HUES48 (cell line): ENCODE measurements around the gene WWTR1.

Experiments used
- H3K27ac ChIP-seq: one replicate; pipeline ENCODE4 v1.7.0; 2013; ENCODE audit warnings: low read depth, low read length, inconsistent platforms
- H3K27me3 ChIP-seq: 2 replicates; pipeline ENCODE4 v1.6.1; 2013; ENCODE audit warnings: mild to moderate bottlenecking, low read length; ENCODE audit not compliant: control insufficient read depth, insufficient read depth
- H3K36me3 ChIP-seq: 2 replicates; pipeline ENCODE4 v1.6.1; 2013; ENCODE audit warnings: low read length; ENCODE audit not compliant: control insufficient read depth, insufficient read depth
- H3K4me1 ChIP-seq: 2 replicates; pipeline ENCODE4 v1.6.1; 2013; ENCODE audit warnings: mild to moderate bottlenecking, low read length; ENCODE audit not compliant: control insufficient read depth, insufficient read depth
- H3K4me3 ChIP-seq: 2 replicates; pipeline ENCODE4 v1.5.1; 2013; ENCODE audit warnings: mild to moderate bottlenecking, low read depth, low read length
- H3K9ac ChIP-seq: 2 replicates; pipeline ENCODE4 v1.6.1; 2013; ENCODE audit warnings: mild to moderate bottlenecking, low read depth, low read length, moderate library complexity
- H3K9me3 ChIP-seq: 2 replicates; pipeline ENCODE4 v1.6.1; 2013; ENCODE audit warnings: low read length; ENCODE audit not compliant: control insufficient read depth, insufficient read depth

WWTR1 gene

GRCh38 chr3:149608987-149609386, 48.8 kb downstream of the WWTR1 start:
- H3K27me3 ChIP-seq, result no peaks in the 10 kb centered on the region
- no peak overlapping the region for H3K4me3 ChIP-seq
- no peak overlapping the region for H3K27ac ChIP-seq
- H3K4me1 ChIP-seq, result peaks cover 33% of the 10 kb centered on the region
- H3K9me3 ChIP-seq, result no peaks in the 10 kb centered on the region
- no peak overlapping the region for H3K9ac ChIP-seq
- no peaks in the 10 kb centered on the region for H3K36me3 ChIP-seq

- no peaks in the 10 kb centered on the region for H3K36me3 ChIP-seq
- peaks cover 42% of the 10 kb centered on the region for H3K4me1 ChIP-seq
- H3K9ac ChIP-seq, result no peak overlapping the region
- no peaks in the 10 kb centered on the region for H3K27me3 ChIP-seq
- no peak overlapping the region for H3K27ac ChIP-seq
- no peaks in the 10 kb centered on the region for H3K9me3 ChIP-seq
- H3K4me3 ChIP-seq, result no peak overlapping the region
These were observed 51.9 kb downstream of the WWTR1 start for GRCh38 chr3:149605902-149606301.

- Histone ChIP-seq H3K27ac (peak overlapping the region; percentile 21), H3K4me1 (peaks cover 36% of the 10 kb centered on the region), H3K9ac (no peak overlapping the region), H3K9me3 (no peaks in the 10 kb centered on the region), H3K27me3 (no peaks in the 10 kb centered on the region), H3K36me3 (no peaks in the 10 kb centered on the region), H3K4me3 (no peak overlapping the region)
These were observed 53.5 kb downstream of the WWTR1 start for GRCh38 chr3:149604125-149604875.

GRCh38 chr3:149603126-149604074, 54.4 kb downstream of the WWTR1 start:
- H3K27ac ChIP-seq, result peak overlapping the region; percentile 21
- no peak overlapping the region for H3K9ac ChIP-seq
- H3K4me1 ChIP-seq, result peaks cover 36% of the 10 kb centered on the region
- H3K4me3 ChIP-seq, result no peak overlapping the region
- no peaks in the 10 kb centered on the region for H3K9me3 ChIP-seq
- no peaks in the 10 kb centered on the region for H3K36me3 ChIP-seq
- H3K27me3 ChIP-seq, result no peaks in the 10 kb centered on the region

- Histone ChIP-seq H3K27ac (no peak overlapping the region), H3K36me3 (no peaks in the 10 kb centered on the region), H3K4me1 (peaks cover 23% of the 10 kb centered on the region), H3K9me3 (no peaks in the 10 kb centered on the region), H3K9ac (no peak overlapping the region), H3K4me3 (no peak overlapping the region), H3K27me3 (no peaks in the 10 kb centered on the region)
These were observed 57.2 kb downstream of the WWTR1 start for GRCh38 chr3:149600634-149601033.

- no peaks in the 10 kb centered on the region for H3K9me3 ChIP-seq
- H3K9ac ChIP-seq, result no peak overlapping the region
- H3K27ac ChIP-seq, result no peak overlapping the region
- no peaks in the 10 kb centered on the region for H3K27me3 ChIP-seq
- no peak overlapping the region for H3K4me3 ChIP-seq
- no peaks in the 10 kb centered on the region for H3K36me3 ChIP-seq
- H3K4me1 ChIP-seq, result peaks cover 16% of the 10 kb centered on the region
These were observed 58.6 kb downstream of the WWTR1 start for GRCh38 chr3:149599236-149599635.

- H3K9me3 ChIP-seq, result no peaks in the 10 kb centered on the region
- no peaks in the 10 kb centered on the region for H3K36me3 ChIP-seq
- H3K9ac ChIP-seq, result no peak overlapping the region
- H3K27me3 ChIP-seq, result no peaks in the 10 kb centered on the region
- peaks cover 20% of the 10 kb centered on the region for H3K4me1 ChIP-seq
- no peak overlapping the region for H3K27ac ChIP-seq
- H3K4me3 ChIP-seq, result no peak overlapping the region
These were observed 61.6 kb downstream of the WWTR1 start for GRCh38 chr3:149596134-149596770.

- Histone ChIP-seq H3K4me1 (peaks cover 20% of the 10 kb centered on the region), H3K27ac (peak overlapping the region; percentile 58), H3K9me3 (no peaks in the 10 kb centered on the region), H3K27me3 (no peaks in the 10 kb centered on the region), H3K9ac (no peak overlapping the region), H3K36me3 (no peaks in the 10 kb centered on the region), H3K4me3 (peak overlapping the region; percentile 1; the same call in 1 of the 2 replicates)
These were observed 64.2 kb downstream of the WWTR1 start for GRCh38 chr3:149593418-149594160.

- Histone ChIP-seq H3K27ac (no peak overlapping the region), H3K36me3 (no peaks in the 10 kb centered on the region), H3K9me3 (no peaks in the 10 kb centered on the region), H3K27me3 (no peaks in the 10 kb centered on the region), H3K4me1 (peaks cover 20% of the 10 kb centered on the region), H3K9ac (no peak overlapping the region), H3K4me3 (no peak overlapping the region)
These were observed 65.0 kb downstream of the WWTR1 start for GRCh38 chr3:149592758-149593240.

- no peak overlapping the region for H3K27ac ChIP-seq
These were observed 67.0 kb downstream of the WWTR1 start for GRCh38 chr3:149590691-149591441.

More at GRCh38 chr3:149590691-149591441, 67.0 kb downstream of the WWTR1 start:
- H3K4me3 ChIP-seq, result no peak overlapping the region
- H3K36me3 ChIP-seq, result no peaks in the 10 kb centered on the region
- H3K9me3 ChIP-seq, result no peaks in the 10 kb centered on the region
- no peak overlapping the region for H3K9ac ChIP-seq
- no peaks in the 10 kb centered on the region for H3K27me3 ChIP-seq
- peaks cover 29% of the 10 kb centered on the region for H3K4me1 ChIP-seq
